ENCODE data around the gene KRT7.

DNA sequence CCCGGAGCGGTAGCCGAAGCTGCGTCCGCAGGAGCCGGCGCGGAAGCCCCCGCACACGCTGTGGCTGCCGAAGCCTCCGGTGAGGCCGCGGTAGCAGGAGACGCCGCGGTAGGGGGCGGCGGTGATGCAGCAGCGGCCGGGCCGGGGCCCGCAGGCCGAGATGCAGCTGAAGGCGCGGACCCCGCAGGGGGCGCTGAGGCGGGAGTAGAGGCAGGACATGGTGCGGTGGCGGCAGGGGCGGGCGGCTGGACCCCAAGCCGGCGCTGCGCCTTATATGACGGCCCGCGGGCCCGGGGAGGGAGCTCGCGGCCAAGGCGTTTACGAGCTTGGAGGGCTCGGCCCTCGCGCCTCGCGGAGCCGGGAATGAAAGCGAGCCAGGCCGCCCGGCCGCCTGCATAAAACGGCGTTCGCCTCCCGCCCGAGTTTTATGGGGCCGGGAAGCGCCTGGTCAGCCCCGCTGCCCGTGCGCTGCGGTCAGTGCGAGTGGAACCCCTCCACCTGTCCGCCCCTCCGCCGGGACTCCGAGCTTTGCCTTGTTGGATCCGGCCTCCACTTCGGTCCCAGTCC is 25.4 kb downstream of the KRT7 start:
- no peak for TF ChIP-seq POLR2A (IDR thresholded peaks at IDR 0.05)
- TF ChIP-seq, protein P1, sequence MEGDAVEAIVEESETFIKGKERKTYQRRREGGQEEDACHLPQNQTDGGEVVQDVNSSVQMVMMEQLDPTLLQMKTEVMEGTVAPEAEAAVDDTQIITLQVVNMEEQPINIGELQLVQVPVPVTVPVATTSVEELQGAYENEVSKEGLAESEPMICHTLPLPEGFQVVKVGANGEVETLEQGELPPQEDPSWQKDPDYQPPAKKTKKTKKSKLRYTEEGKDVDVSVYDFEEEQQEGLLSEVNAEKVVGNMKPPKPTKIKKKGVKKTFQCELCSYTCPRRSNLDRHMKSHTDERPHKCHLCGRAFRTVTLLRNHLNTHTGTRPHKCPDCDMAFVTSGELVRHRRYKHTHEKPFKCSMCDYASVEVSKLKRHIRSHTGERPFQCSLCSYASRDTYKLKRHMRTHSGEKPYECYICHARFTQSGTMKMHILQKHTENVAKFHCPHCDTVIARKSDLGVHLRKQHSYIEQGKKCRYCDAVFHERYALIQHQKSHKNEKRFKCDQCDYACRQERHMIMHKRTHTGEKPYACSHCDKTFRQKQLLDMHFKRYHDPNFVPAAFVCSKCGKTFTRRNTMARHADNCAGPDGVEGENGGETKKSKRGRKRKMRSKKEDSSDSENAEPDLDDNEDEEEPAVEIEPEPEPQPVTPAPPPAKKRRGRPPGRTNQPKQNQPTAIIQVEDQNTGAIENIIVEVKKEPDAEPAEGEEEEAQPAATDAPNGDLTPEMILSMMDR (IDR thresholded peaks at IDR 0.05), result no peak

Data from tibial nerve (tissue), 3 donors.